K562 (cell line): ENCODE results near the gene MIDN. TPM values are rescaled to one million over a fixed set of nuclear protein-coding genes. Genes with fewer than 3 reads are reported as not detected.

Source experiments
- BRD4 ChIP-seq: fragments of 200-600 bp; sonication (generic); IDR thresholded peaks from 2 replicates; pipeline ENCODE4 v1.6.1; 2017; ENCODE audit warnings: inconsistent platforms
- ESRRA ChIP-seq: fragments of 450-650 bp; IDR thresholded peaks from 2 replicates; pipeline ENCODE4 v1.6.1; 2014; ENCODE audit warnings: low read depth, mild to moderate bottlenecking, moderate library complexity, borderline replicate concordance
- L3MBTL2 ChIP-seq: fragments of 450-650 bp; IDR thresholded peaks from 2 replicates; pipeline ENCODE4 v1.6.1; 2016; ENCODE audit warnings: mild to moderate bottlenecking, moderate library complexity
- RBM34 ChIP-seq: fragments of 200-400 bp; formaldehyde crosslinking; IDR thresholded peaks from 2 replicates; pipeline ENCODE4 v1.6.1; 2018; ENCODE audit warnings: low read length, borderline replicate concordance; ENCODE audit not compliant: insufficient read depth
- SPI1 ChIP-seq: IDR thresholded peaks from 2 replicates; pipeline ENCODE4 v1.6.1; 2011; ENCODE audit warnings: low read depth, low read length, control low read depth, borderline replicate concordance
- TCF7L2 ChIP-seq: fragments of 150-350 bp; IDR thresholded peaks from 2 replicates; pipeline ENCODE4 v1.6.1; 2016; ENCODE audit warnings: low read depth, mild to moderate bottlenecking, low read length, moderate library complexity
- TCFL5 ChIP-seq: fragments of 250-450 bp; sonication (Bioruptor Pico); conservative IDR thresholded peaks from 2 replicates; pipeline ENCODE4 v1.6.1; 2021; ENCODE audit warnings: mild to moderate bottlenecking, moderate library complexity, matching md5 sums
- XRCC3 ChIP-seq: fragments of 450-650 bp; IDR thresholded peaks from 2 replicates; pipeline ENCODE4 v1.6.1; 2017; ENCODE audit warnings: mild to moderate bottlenecking, moderate library complexity
- ZNF408 ChIP-seq: fragments of 250-450 bp; sonication (Bioruptor Pico); IDR thresholded peaks from 2 replicates; pipeline ENCODE4 v1.4.0; 2020; ENCODE audit warnings: low read depth, mild to moderate bottlenecking, moderate library complexity
- ZNF583 ChIP-seq: fragments of 250-450 bp; sonication (Bioruptor Pico); IDR thresholded peaks from 2 replicates; pipeline ENCODE4 v1.4.0; 2020
- polyA plus RNA-seq, 8 experiments: library from polyadenylated mRNA; depleted of rRNA in 4 of 8; stranded (reverse) in 5 of 8; unstranded in 3 of 8; fragments of >200 nt; fragmentation: Nextera tagmentation in 2 of 8; fragmentation: Illumina TruSeq in 1 of 8; extraction: Ambion mirVana in 2 of 8; extraction: Trizol in 1 of 8; gene quantifications; 2 replicates each; pipeline versions ENCODE4 v1.2.1 to v1.2.3, GENCODE V29; 2011 to 2014; ENCODE audit warnings: inconsistent platforms in 1 of 8, missing spikeins in 1 of 8
- total RNA-seq, 7 experiments: library from RNA; depleted of rRNA in 6 of 7; stranded (reverse); fragments of >200 nt in 6 of 7; fragmentation: Illumina TruSeq in 2 of 7; extraction: Trizol in 2 of 7; gene quantifications; 2 replicates each; pipeline versions ENCODE4 v1.2.1 to v1.2.3, GENCODE V29; 2011 to 2021; ENCODE audit warnings: low replicate concordance in 1 of 7
- TF ChIP-seq, protein P1 (sequence below), 3 experiments: fragments of 200-800 bp in 1 of 3; sonication (Bioruptor generic) in 1 of 3; sonication (generic) in 1 of 3; formaldehyde crosslinking in 1 of 3; IDR thresholded peaks; 2 replicates each; pipeline versions ENCODE4 v1.6.1 to v1.8.0; 2016 to 2022; ENCODE audit warnings: mild to moderate bottlenecking in 2 of 3, missing compliant biosample characterization in 2 of 3, missing genetic modification characterization in 2 of 3, missing genetic modification reagents in 1 of 3
- TF ChIP-seq, protein P2 (sequence below): fragments of 250-450 bp; sonication (Bioruptor Pico); IDR thresholded peaks from 2 replicates; pipeline ENCODE4 v1.4.0; 2020; ENCODE audit warnings: mild to moderate bottlenecking, moderate library complexity
- TF ChIP-seq, protein P3 (sequence below), 2 experiments: fragments of 150-350 bp in 1 of 2; IDR thresholded peaks; 2 replicates each; pipeline ENCODE4 v1.6.1; 2012 to 2016; ENCODE audit warnings: low read depth in 2 of 2, low read length in 2 of 2, mild to moderate bottlenecking in 1 of 2, moderate library complexity in 1 of 2
- TF ChIP-seq, protein P4 (sequence below), 2 experiments: fragments of 450-650 bp; conservative IDR thresholded peaks; 2 replicates each; pipeline ENCODE4 v1.6.1; 2017; ENCODE audit warnings: mild to moderate bottlenecking in 2 of 2, moderate library complexity in 2 of 2
- TF ChIP-seq, protein P5 (sequence below): fragments of 250-450 bp; sonication (Bioruptor Pico); IDR thresholded peaks from 2 replicates; pipeline ENCODE4 v1.8.0; 2021; ENCODE audit warnings: mild to moderate bottlenecking, moderate library complexity

MIDN gene
- total and polyA plus RNA-seq, 9 of the 15 experiments (the other 6 are each of a cell fraction or from before 2014, with no cell fraction given) = 0.17 to 120 (median 10.1) TPM

DNA sequence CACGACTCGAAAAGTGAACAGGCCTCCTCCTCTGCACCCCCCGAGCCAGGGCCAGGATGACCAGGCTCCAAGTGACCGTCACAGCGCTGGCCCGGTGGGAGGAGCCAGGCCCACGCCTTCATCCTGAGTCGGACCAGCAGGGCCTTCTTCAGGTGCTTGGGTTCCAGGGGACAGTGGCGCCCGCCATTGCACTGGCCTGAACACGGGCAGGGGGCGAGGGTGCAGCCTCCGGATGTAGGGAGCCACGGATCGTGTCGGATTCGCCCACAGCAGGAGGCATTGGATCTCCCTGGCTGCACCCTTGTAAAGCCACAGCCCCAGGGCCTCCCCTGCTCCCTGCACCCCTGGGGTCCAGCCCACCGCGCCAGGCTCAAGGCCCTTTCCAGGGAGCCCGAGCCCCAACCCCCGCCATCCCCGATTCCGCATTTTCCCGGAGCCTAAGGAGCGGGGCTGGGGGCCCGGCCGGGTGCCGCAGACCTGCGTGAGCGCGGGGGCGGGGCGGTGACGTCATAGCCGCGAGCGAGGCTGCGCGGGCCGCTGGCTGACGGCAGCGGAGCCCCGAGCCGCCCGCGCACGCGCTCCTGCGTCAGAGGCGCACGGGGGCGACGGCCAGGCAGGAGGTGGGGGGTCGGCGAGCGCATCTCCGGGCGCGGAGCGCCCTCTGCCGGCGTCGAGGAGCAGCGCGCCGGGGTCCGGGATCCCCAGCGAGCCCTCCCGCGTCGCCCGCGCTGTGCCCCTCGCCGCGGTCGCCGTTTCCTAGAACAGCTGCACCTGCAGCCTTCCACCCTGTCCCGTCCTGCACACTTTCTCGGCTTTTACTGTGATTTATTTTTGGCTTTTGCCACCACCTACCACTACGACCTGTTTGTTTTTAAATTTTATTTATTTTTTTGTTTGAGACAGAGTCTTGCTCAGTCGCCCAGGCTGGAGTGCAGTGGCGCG is 8.3 kb upstream of the MIDN start (continued):
- TF ChIP-seq ZNF583 (CRISPR knock-in tag) (peak; percentile 46; the same call in 1 of the 2 replicates), BRD4 (peak; percentile 77; the same call in 1 of the 2 replicates), TCF7L2 (no peak), RBM34 (no peak), XRCC3 (no peak), TCFL5 (CRISPR knock-in tag) (no peak), ZNF408 (no peak), L3MBTL2 (peak; percentile 73), SPI1 (no peak), ESRRA (peak; percentile 66; the same call in 1 of the 2 replicates)
- TF ChIP-seq, protein P1, sequence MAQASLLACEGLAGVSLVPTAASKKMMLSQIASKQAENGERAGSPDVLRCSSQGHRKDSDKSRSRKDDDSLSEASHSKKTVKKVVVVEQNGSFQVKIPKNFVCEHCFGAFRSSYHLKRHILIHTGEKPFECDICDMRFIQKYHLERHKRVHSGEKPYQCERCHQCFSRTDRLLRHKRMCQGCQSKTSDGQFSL (CRISPR knock-in tag; IDR thresholded peaks at IDR 0.05) = peak; percentile 93
- TF ChIP-seq, protein P1 (tag; IDR thresholded peaks at IDR 0.05) = peak in 1 of 2 experiments; percentile 61; a peak in 1 of 4 replicates
- TF ChIP-seq, protein P2, sequence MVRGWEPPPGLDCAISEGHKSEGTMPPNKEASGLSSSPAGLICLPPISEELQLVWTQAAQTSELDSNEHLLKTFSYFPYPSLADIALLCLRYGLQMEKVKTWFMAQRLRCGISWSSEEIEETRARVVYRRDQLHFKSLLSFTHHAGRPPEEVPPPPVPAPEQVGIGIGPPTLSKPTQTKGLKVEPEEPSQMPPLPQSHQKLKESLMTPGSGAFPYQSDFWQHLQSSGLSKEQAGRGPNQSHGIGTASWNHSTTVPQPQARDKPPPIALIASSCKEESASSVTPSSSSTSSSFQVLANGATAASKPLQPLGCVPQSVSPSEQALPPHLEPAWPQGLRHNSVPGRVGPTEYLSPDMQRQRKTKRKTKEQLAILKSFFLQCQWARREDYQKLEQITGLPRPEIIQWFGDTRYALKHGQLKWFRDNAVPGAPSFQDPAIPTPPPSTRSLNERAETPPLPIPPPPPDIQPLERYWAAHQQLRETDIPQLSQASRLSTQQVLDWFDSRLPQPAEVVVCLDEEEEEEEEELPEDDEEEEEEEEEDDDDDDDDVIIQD = peak; percentile 59; the same call in 1 of the 2 replicates
- TF ChIP-seq, protein P3, sequence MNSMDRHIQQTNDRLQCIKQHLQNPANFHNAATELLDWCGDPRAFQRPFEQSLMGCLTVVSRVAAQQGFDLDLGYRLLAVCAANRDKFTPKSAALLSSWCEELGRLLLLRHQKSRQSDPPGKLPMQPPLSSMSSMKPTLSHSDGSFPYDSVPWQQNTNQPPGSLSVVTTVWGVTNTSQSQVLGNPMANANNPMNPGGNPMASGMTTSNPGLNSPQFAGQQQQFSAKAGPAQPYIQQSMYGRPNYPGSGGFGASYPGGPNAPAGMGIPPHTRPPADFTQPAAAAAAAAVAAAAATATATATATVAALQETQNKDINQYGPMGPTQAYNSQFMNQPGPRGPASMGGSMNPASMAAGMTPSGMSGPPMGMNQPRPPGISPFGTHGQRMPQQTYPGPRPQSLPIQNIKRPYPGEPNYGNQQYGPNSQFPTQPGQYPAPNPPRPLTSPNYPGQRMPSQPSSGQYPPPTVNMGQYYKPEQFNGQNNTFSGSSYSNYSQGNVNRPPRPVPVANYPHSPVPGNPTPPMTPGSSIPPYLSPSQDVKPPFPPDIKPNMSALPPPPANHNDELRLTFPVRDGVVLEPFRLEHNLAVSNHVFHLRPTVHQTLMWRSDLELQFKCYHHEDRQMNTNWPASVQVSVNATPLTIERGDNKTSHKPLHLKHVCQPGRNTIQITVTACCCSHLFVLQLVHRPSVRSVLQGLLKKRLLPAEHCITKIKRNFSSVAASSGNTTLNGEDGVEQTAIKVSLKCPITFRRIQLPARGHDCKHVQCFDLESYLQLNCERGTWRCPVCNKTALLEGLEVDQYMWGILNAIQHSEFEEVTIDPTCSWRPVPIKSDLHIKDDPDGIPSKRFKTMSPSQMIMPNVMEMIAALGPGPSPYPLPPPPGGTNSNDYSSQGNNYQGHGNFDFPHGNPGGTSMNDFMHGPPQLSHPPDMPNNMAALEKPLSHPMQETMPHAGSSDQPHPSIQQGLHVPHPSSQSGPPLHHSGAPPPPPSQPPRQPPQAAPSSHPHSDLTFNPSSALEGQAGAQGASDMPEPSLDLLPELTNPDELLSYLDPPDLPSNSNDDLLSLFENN (IDR thresholded peaks at IDR 0.05; ENCODE audit: low read depth in 2 of 2, low read length in 2 of 2) = 0 out of 4 replicates have a peak, but pooled peaks of 1 of the 2 experiments have one; percentile 33
- TF ChIP-seq, protein P4, sequence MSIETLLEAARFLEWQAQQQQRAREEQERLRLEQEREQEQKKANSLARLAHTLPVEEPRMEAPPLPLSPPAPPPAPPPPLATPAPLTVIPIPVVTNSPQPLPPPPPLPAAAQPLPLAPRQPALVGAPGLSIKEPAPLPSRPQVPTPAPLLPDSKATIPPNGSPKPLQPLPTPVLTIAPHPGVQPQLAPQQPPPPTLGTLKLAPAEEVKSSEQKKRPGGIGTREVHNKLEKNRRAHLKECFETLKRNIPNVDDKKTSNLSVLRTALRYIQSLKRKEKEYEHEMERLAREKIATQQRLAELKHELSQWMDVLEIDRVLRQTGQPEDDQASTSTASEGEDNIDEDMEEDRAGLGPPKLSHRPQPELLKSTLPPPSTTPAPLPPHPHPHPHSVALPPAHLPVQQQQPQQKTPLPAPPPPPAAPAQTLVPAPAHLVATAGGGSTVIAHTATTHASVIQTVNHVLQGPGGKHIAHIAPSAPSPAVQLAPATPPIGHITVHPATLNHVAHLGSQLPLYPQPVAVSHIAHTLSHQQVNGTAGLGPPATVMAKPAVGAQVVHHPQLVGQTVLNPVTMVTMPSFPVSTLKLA (conservative IDR thresholded peaks at IDR 0.05) = peak in 1 of 2 experiments; percentile 68; a peak in 2 of 4 replicates
- TF ChIP-seq, protein P5, sequence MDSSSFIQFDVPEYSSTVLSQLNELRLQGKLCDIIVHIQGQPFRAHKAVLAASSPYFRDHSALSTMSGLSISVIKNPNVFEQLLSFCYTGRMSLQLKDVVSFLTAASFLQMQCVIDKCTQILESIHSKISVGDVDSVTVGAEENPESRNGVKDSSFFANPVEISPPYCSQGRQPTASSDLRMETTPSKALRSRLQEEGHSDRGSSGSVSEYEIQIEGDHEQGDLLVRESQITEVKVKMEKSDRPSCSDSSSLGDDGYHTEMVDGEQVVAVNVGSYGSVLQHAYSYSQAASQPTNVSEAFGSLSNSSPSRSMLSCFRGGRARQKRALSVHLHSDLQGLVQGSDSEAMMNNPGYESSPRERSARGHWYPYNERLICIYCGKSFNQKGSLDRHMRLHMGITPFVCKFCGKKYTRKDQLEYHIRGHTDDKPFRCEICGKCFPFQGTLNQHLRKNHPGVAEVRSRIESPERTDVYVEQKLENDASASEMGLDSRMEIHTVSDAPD (CRISPR knock-in tag) = no peak
